ENCODE measurements around the gene FHOD3. TPM values are rescaled to one million over a fixed set of nuclear protein-coding genes. Genes with fewer than 3 reads are reported as not detected.
A peak's percentile ranks its signal among the peaks of the same experiment; 100 is the strongest.

FHOD3 gene
- total RNA-seq, 1 donor from 2014 or later = 8.9 TPM

- Mint-ChIP-seq H3K4me1 (ENCODE audit: low read depth) (peaks cover 10% of the 10 kb centered on the region), H3K27me3 (ENCODE audit: low read depth) (no peaks in the 10 kb centered on the region), H3K4me3 (ENCODE audit: unreplicated experiment) (no peak overlapping the region), H3K27ac (ENCODE audit: unreplicated experiment) (peak overlapping the region; percentile 53), H3K9me3 (ENCODE audit: low read depth) (no peaks in the 10 kb centered on the region), H3K36me3 (ENCODE audit: low read depth) (no peaks in the 10 kb centered on the region)
- DNase-seq (ENCODE audit: low spot score) = no peak
- TF ChIP-seq CTCF (IDR thresholded peaks at IDR 0.05) = no peak
These were observed 88.8 kb downstream of the FHOD3 start for GRCh38 chr18:36386150-36386920.

GRCh38 chr18:36387310-36387709 lies 89.8 kb downstream of the FHOD3 start:
- no peak for DNase-seq (ENCODE audit: low spot score)
- TF ChIP-seq CTCF (IDR thresholded peaks at IDR 0.05) = no peak
- H3K9me3 Mint-ChIP-seq (ENCODE audit: low read depth) = no peaks in the 10 kb centered on the region
- H3K27ac Mint-ChIP-seq (ENCODE audit: unreplicated experiment) = no peak overlapping the region
- peaks cover 10% of the 10 kb centered on the region for H3K4me1 Mint-ChIP-seq (ENCODE audit: low read depth)
- no peaks in the 10 kb centered on the region for H3K27me3 Mint-ChIP-seq (ENCODE audit: low read depth)
- no peak overlapping the region for H3K4me3 Mint-ChIP-seq (ENCODE audit: unreplicated experiment)
- no peaks in the 10 kb centered on the region for H3K36me3 Mint-ChIP-seq (ENCODE audit: low read depth)

- no peak for TF ChIP-seq CTCF (IDR thresholded peaks at IDR 0.05)
- Mint-ChIP-seq H3K4me3 (ENCODE audit: unreplicated experiment) (no peak overlapping the region), H3K36me3 (ENCODE audit: low read depth) (no peaks in the 10 kb centered on the region), H3K27me3 (ENCODE audit: low read depth) (no peaks in the 10 kb centered on the region), H3K9me3 (ENCODE audit: low read depth) (no peaks in the 10 kb centered on the region), H3K4me1 (ENCODE audit: low read depth) (peaks cover 11% of the 10 kb centered on the region), H3K27ac (ENCODE audit: unreplicated experiment) (no peak overlapping the region)
- DNase-seq (ENCODE audit: low spot score) = no peak
These were observed 90.8 kb downstream of the FHOD3 start for GRCh38 chr18:36388310-36388709.

GRCh38 chr18:36389027-36389426 lies 91.5 kb downstream of the FHOD3 start:
- no peak for TF ChIP-seq CTCF (IDR thresholded peaks at IDR 0.05)
- peaks cover 11% of the 10 kb centered on the region for H3K4me1 Mint-ChIP-seq (ENCODE audit: low read depth)
- DNase-seq (ENCODE audit: low spot score) = no peak
- peaks cover 2% of the 10 kb centered on the region for H3K36me3 Mint-ChIP-seq (ENCODE audit: low read depth)
- H3K4me3 Mint-ChIP-seq (ENCODE audit: unreplicated experiment) = no peak overlapping the region
- H3K27ac Mint-ChIP-seq (ENCODE audit: unreplicated experiment) = no peak overlapping the region
- H3K27me3 Mint-ChIP-seq (ENCODE audit: low read depth) = no peaks in the 10 kb centered on the region
- peaks cover 5% of the 10 kb centered on the region for H3K9me3 Mint-ChIP-seq (ENCODE audit: low read depth)

DNA sequence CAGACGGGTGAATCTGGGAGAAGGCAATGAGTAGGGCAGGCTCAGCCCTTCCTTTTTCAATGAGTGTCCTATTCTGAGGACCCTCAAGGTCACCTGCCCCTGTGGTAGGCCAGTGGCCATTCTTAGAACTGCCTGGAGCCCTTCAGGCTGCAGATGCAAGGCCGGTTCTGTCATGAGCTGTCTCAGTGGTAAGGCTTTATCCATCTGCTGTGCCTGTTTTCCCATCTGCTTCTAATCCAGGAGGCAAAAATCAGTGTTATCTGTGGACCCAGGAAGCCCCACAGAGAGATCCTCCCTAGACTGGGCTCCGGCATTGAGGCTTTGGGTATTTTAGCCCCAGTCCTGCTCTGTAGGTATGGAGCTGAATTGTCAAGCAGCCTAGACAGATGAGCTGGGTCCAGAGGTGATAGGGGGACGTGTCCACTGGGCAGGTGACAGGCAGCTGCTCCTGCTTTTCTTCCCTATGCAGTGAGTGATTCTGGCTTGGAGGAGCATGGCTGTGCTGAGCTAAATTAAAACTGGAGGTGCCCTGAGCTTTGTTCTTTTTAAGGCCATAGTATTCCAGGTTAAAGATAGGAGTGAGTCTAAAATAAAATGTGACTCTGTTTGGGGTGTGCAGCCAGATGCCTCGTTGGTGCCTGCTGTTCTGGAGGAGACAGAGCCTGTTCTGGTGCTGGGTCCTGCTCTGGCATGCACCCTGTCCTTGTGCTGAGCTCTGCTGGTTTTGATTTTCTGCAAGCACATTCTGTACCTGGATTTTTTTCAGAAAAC lies 92.5 kb downstream of the FHOD3 start:
- no peak for TF ChIP-seq CTCF (IDR thresholded peaks at IDR 0.05)
- Mint-ChIP-seq H3K4me1 (ENCODE audit: low read depth) (peaks cover 11% of the 10 kb centered on the region), H3K9me3 (ENCODE audit: low read depth) (peaks cover 8% of the 10 kb centered on the region), H3K27ac (ENCODE audit: unreplicated experiment) (no peak overlapping the region), H3K36me3 (ENCODE audit: low read depth) (peaks cover 2% of the 10 kb centered on the region), H3K27me3 (ENCODE audit: low read depth) (no peaks in the 10 kb centered on the region), H3K4me3 (ENCODE audit: unreplicated experiment) (no peak overlapping the region)
- DNase-seq (ENCODE audit: low spot score) = no peak

Data from chondrocyte (in vitro differentiated cells).